Nephron progenitor cell (in vitro differentiated cells): ENCODE results near the gene FRMD4B.

Source experiments
- DNase-seq: peaks from one replicate; pipeline ENCODE4 v3.0.0; 2021
- H3K27ac Mint-ChIP-seq: 2 replicates; pipeline ENCODE4 v1.8.0; 2021; ENCODE audit warnings: mild to moderate bottlenecking, moderate library complexity, mixed read lengths
- H3K27me3 Mint-ChIP-seq: 2 replicates; pipeline ENCODE4 v1.8.0; 2021; ENCODE audit warnings: mild to moderate bottlenecking, low read depth, mixed read lengths; ENCODE audit not compliant: poor library complexity
- H3K36me3 Mint-ChIP-seq: 2 replicates; pipeline ENCODE4 v1.8.0; 2021; ENCODE audit warnings: low read depth, mixed read lengths
- H3K4me1 Mint-ChIP-seq: 2 replicates; pipeline ENCODE4 v1.8.0; 2021; ENCODE audit warnings: mixed read lengths
- H3K4me3 Mint-ChIP-seq: 2 replicates; pipeline ENCODE4 v1.8.0; 2021; ENCODE audit warnings: mild to moderate bottlenecking, moderate library complexity, mixed read lengths
- H3K9me3 Mint-ChIP-seq: 2 replicates; pipeline ENCODE4 v1.8.0; 2021; ENCODE audit warnings: mild to moderate bottlenecking, moderate library complexity, mixed read lengths
- CTCF ChIP-seq: fragments of 200-600 bp; sonication (generic); IDR thresholded peaks from 2 replicates; pipeline ENCODE4 v1.5.0; 2021; ENCODE audit warnings: antibody characterized with exemption

FRMD4B gene

GRCh38 chr3:69318410-69318809, 67.5 kb downstream of the FRMD4B start:
- Mint-ChIP-seq H3K36me3 (no peaks in the 10 kb centered on the region), H3K27me3 (peaks cover 4% of the 10 kb centered on the region), H3K27ac (no peak overlapping the region), H3K9me3 (no peaks in the 10 kb centered on the region), H3K4me1 (peaks cover 21% of the 10 kb centered on the region), H3K4me3 (no peak overlapping the region)
- TF ChIP-seq CTCF, result no peak
- no peak for DNase-seq

- TF ChIP-seq CTCF, result no peak
- Mint-ChIP-seq H3K27ac (no peak overlapping the region), H3K27me3 (peaks cover 4% of the 10 kb centered on the region), H3K9me3 (no peaks in the 10 kb centered on the region), H3K36me3 (no peaks in the 10 kb centered on the region), H3K4me1 (peaks cover 3% of the 10 kb centered on the region), H3K4me3 (no peak overlapping the region)
- DNase-seq, result no peak
Observed at GRCh38 chr3:69313251-69313650, 72.6 kb downstream of the FRMD4B start.

GRCh38 chr3:69309814-69310213, 76.1 kb downstream of the FRMD4B start:
- peaks cover 24% of the 10 kb centered on the region for H3K4me1 Mint-ChIP-seq
- no peak for DNase-seq
- H3K9me3 Mint-ChIP-seq, result no peaks in the 10 kb centered on the region
- TF ChIP-seq CTCF, result peak; percentile 52
- no peak overlapping the region for H3K27ac Mint-ChIP-seq
- no peaks in the 10 kb centered on the region for H3K36me3 Mint-ChIP-seq
- H3K27me3 Mint-ChIP-seq, result peaks cover 3% of the 10 kb centered on the region
- no peak overlapping the region for H3K4me3 Mint-ChIP-seq

- peak; percentile 64 for DNase-seq
- H3K9me3 Mint-ChIP-seq, result no peaks in the 10 kb centered on the region
- no peaks in the 10 kb centered on the region for H3K36me3 Mint-ChIP-seq
- no peak overlapping the region for H3K4me3 Mint-ChIP-seq
- H3K27ac Mint-ChIP-seq, result peak overlapping the region; percentile 92
- peaks cover 3% of the 10 kb centered on the region for H3K27me3 Mint-ChIP-seq
- peak; percentile 93 for TF ChIP-seq CTCF
- peaks cover 24% of the 10 kb centered on the region for H3K4me1 Mint-ChIP-seq
Observed at GRCh38 chr3:69306239-69307185, 79.4 kb downstream of the FRMD4B start.

GRCh38 chr3:69305011-69305410, 80.9 kb downstream of the FRMD4B start:
- TF ChIP-seq CTCF, result no peak
- Mint-ChIP-seq H3K9me3 (no peaks in the 10 kb centered on the region), H3K4me1 (peaks cover 24% of the 10 kb centered on the region), H3K27me3 (peaks cover 3% of the 10 kb centered on the region), H3K27ac (no peak overlapping the region), H3K4me3 (no peak overlapping the region), H3K36me3 (no peaks in the 10 kb centered on the region)
- DNase-seq, result no peak

GRCh38 chr3:69304396-69304795, 81.5 kb downstream of the FRMD4B start:
- H3K4me3 Mint-ChIP-seq, result no peak overlapping the region
- no peak overlapping the region for H3K27ac Mint-ChIP-seq
- no peak for DNase-seq
- H3K9me3 Mint-ChIP-seq, result no peaks in the 10 kb centered on the region
- H3K36me3 Mint-ChIP-seq, result no peaks in the 10 kb centered on the region
- TF ChIP-seq CTCF, result no peak
- peaks cover 24% of the 10 kb centered on the region for H3K4me1 Mint-ChIP-seq
- peaks cover 3% of the 10 kb centered on the region for H3K27me3 Mint-ChIP-seq
